Kidney epithelial cell (primary cell): ENCODE data around the gene SLC35G6. TPM values are rescaled to one million over a fixed set of nuclear protein-coding genes. Genes with fewer than 3 reads are reported as not detected.
"Not testable (repeated sequence)": the region's sequence is repeated elsewhere in the genome, so short reads cannot be mapped to it uniquely, and the experiment has no call there.

Experiments used
- DNase-seq: peaks from one replicate; pipeline ENCODE4 v3.0.0-alpha.2; 2010; ENCODE audit warnings: low read depth
- H3K27me3 ChIP-seq: 2 replicates; pipeline ENCODE4 v1.6.0; 2011; ENCODE audit warnings: low read length; ENCODE audit not compliant: control insufficient read depth, insufficient read depth
- H3K36me3 ChIP-seq: 2 replicates; pipeline ENCODE4 v1.5.1; 2011; ENCODE audit warnings: low read length; ENCODE audit not compliant: control insufficient read depth, insufficient read depth
- H3K4me3 ChIP-seq: 2 replicates; pipeline ENCODE4 v1.5.1; 2011; ENCODE audit warnings: low read depth, mild to moderate bottlenecking, control low read depth, low read length
- total RNA-seq: library from RNA; depleted of rRNA; stranded (reverse); fragments of >200 nt; gene quantifications from 2 replicates; pipeline ENCODE4 v1.2.3, GENCODE V29; 2015
- TF ChIP-seq, protein P1 (sequence below): IDR thresholded peaks from 2 replicates; pipeline ENCODE4 v1.5.1; 2011; ENCODE audit warnings: mild to moderate bottlenecking, moderate library complexity, low read length, control low read depth, inconsistent platforms; ENCODE audit not compliant: insufficient read depth, poor library complexity, severe bottlenecking

The SLC35G6 gene
- total RNA-seq, 1 donor from 2014 or later: not detected

DNA sequence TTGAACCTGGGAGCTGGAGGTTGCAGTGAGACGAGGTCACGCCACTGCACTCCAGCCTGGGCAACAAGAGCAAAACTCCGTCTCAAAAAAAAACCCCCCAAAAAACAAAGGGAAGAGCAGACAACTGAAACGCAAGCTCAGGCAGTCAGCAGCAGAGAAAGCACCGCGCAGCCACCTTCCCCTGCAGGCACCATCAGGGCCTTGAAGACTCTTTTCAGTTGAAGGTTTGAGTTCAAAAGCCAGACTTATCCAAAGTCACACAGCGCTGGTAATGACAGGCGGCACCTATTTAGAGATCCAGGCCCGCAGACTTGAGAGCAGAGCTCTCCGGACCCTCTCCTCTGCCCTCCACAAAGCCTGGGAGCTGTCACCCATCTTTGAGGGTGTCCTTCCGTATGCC, 13.0 kb upstream of the SLC35G6 start:
- peaks cover 4% of the 10 kb centered on the region for H3K36me3 ChIP-seq
- TF ChIP-seq, protein P1, sequence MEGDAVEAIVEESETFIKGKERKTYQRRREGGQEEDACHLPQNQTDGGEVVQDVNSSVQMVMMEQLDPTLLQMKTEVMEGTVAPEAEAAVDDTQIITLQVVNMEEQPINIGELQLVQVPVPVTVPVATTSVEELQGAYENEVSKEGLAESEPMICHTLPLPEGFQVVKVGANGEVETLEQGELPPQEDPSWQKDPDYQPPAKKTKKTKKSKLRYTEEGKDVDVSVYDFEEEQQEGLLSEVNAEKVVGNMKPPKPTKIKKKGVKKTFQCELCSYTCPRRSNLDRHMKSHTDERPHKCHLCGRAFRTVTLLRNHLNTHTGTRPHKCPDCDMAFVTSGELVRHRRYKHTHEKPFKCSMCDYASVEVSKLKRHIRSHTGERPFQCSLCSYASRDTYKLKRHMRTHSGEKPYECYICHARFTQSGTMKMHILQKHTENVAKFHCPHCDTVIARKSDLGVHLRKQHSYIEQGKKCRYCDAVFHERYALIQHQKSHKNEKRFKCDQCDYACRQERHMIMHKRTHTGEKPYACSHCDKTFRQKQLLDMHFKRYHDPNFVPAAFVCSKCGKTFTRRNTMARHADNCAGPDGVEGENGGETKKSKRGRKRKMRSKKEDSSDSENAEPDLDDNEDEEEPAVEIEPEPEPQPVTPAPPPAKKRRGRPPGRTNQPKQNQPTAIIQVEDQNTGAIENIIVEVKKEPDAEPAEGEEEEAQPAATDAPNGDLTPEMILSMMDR: no peak
- H3K27me3 ChIP-seq: no peaks in the 10 kb centered on the region
- DNase-seq: no peak
- no peak overlapping the region for H3K4me3 ChIP-seq

- no peak overlapping the region for H3K4me3 ChIP-seq
- no peaks in the 10 kb centered on the region for H3K27me3 ChIP-seq
- TF ChIP-seq, protein P1: no peak
- DNase-seq: no peak
- H3K36me3 ChIP-seq: peaks cover 3% of the 10 kb centered on the region
Observed at GRCh38 chr17:7468804-7469389, 12.3 kb upstream of the SLC35G6 start.

GRCh38 chr17:7469843-7470242, 11.4 kb upstream of the SLC35G6 start:
- DNase-seq, H3K36me3 ChIP-seq, H3K4me3 ChIP-seq, H3K27me3 ChIP-seq: not testable (repeated sequence)

DNA sequence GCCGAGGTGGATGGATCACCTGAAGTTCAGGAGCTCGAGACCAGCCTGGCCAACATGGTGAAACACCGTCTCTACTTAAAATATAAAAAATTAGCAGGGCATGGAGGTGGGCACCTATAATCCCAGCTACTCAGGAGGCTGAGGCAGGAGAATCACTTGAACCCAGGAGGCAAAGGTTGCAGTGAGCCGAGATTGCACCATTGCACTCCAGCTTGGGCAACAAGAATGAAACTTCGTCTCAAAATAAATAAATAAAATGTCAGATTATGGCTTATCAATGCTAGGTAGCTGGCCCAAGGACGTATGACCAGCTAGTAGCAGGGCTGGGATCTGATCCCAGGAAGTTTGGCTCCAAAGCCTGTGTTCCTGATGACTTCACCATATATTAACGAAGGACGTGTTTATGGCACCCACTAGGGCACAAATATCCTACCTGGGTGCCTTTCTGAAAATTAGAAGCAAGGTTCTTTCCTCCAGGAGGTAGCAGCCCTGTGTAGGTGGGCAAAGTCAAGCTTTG, 10.7 kb upstream of the SLC35G6 start:
- H3K4me3 ChIP-seq, H3K27me3 ChIP-seq, DNase-seq, H3K36me3 ChIP-seq: not testable (repeated sequence)

DNA sequence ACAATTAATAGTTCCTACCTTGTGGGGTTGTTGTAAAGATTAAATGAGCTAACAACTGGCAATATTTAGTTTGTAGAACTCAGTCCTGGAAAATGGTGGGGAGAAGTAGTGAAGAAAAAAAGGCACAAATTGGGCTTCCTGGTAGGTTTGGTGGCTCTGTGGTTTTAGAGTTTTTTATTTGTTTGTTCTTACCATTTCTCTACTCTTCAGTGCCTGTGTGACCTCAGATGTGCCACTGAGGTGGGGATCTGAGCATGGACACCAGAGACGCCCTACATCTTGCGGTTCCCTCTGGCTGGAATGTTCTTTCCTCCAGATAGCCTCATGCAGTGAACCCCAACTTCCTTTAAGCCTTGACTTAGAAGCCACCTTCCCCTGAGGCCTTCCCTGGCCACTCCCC, 9.5 kb upstream of the SLC35G6 start:
- Histone ChIP-seq H3K4me3 (no peak overlapping the region), H3K36me3 (peaks cover 1% of the 10 kb centered on the region), H3K27me3 (no peaks in the 10 kb centered on the region)
- DNase-seq: no peak
- TF ChIP-seq, protein P1: no peak

GRCh38 chr17:7474767-7475166, 6.5 kb upstream of the SLC35G6 start:
- not testable (repeated sequence) for H3K4me3 ChIP-seq, DNase-seq

DNA sequence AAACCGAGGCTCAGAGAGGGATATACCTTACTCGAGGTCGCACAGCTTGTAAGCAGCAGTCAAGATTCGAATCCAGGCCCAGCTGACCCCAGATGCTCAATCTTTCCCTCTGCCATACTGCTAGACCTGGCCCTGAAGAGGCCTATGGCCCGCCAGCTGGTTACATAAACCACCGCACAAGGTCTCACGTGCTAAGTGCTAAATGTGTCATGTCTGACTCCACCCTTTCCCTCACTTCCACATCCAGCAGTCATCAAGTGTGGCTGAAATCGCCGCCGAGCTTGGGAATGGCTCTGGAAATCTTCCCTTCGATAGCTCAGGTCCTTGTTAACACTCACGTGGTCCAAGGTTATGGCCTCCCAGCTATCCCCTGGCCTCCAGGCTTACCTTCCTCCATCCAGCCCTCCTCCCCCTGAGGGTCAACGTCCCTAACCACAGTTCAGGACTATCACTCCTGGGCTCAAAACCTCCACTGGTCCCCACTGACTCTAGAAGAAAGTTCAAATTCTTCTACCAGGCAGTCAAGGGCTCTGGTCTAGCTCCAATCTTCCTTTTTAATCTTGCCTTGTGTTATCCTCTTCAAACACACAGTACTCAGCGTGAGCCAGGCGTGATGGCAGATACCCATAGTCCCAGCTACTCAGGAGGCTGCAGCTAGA, 5.4 kb upstream of the SLC35G6 start:
- Histone ChIP-seq H3K36me3 (no peaks in the 10 kb centered on the region), H3K4me3 (no peak overlapping the region), H3K27me3 (no peaks in the 10 kb centered on the region)
- DNase-seq: no peak
- TF ChIP-seq, protein P1: no peak

More at GRCh38 chr17:7474767-7475166, 6.5 kb upstream of the SLC35G6 start:
- not testable (repeated sequence) for H3K27me3 ChIP-seq, H3K36me3 ChIP-seq
